ENCODE results near the gene VPS35L.

DNA sequence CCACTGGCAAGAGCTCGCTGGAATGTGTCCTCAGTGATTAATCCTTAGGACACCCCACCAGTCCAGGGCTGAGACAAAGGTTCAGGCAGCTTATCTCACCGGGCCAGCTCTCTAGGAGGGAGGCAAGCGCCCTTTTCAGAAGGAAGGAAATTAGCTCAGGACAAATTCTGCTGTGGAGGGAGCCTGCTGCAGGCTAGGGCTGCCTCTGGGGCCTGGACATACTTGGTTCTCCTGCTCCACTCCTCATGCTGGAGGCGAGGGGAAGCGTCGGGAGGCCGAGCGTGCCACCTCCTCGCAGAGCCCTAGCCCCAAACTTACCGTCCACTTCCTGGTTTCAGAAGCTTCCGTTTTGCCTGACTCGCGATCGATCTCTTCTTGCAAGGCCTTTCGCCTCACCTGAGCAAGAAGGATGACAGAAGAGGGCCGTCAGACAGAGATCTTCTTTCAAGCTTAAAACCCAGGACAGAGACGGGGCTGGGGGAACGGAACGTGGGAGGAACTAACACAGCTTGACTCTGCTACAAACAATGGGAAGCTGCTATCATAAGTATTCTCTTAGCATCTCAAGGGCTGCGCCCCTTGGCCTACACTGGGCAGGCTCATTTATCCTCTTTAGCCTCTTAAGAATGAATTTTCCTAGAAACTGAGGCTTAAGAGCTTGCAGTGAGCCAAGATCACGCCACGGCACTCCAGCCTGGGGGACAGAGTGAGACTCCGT is 154.8 kb downstream of the VPS35L start:
- no peak for TF ChIP-seq EZH2 (IDR thresholded peaks at IDR 0.05; ENCODE audit: low read depth)
- TF ChIP-seq, protein P1, sequence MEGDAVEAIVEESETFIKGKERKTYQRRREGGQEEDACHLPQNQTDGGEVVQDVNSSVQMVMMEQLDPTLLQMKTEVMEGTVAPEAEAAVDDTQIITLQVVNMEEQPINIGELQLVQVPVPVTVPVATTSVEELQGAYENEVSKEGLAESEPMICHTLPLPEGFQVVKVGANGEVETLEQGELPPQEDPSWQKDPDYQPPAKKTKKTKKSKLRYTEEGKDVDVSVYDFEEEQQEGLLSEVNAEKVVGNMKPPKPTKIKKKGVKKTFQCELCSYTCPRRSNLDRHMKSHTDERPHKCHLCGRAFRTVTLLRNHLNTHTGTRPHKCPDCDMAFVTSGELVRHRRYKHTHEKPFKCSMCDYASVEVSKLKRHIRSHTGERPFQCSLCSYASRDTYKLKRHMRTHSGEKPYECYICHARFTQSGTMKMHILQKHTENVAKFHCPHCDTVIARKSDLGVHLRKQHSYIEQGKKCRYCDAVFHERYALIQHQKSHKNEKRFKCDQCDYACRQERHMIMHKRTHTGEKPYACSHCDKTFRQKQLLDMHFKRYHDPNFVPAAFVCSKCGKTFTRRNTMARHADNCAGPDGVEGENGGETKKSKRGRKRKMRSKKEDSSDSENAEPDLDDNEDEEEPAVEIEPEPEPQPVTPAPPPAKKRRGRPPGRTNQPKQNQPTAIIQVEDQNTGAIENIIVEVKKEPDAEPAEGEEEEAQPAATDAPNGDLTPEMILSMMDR (conservative IDR thresholded peaks at IDR 0.05), result no peak
